ENCODE measurements around the gene DENND10.

DNA sequence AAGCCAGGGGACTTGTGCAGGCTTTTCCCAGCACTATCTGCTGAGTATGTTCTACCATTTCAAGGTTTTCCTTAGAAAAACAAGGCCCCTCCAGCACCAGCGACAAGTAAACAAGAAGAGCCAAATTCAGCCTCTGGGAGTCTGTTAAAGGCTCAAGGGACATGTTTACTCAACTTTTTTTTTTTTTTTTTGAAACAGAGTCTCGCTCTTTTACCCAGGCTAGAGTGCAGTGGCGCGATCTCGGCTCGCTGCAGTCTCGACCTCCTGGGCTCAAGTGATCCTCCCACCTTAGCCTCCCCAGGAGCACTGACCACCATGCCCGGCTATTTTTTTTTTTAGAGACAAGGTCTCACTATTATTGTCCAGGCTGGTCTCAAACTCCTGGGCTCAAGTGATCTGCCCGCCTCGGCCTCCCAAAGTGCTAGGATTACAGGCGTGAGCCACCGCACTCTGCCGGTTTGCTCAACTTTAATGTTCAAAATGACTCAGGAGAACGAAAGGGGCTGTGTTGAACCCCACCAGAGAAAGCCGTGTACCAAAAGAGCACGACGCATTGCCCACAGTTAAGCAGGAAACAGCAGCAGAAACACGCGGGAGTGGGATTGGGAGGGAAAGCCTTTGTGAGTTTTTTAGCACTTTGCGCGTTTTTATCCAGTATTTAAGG is 73.9 kb downstream of the DENND10 start:
- TF ChIP-seq, protein P1, sequence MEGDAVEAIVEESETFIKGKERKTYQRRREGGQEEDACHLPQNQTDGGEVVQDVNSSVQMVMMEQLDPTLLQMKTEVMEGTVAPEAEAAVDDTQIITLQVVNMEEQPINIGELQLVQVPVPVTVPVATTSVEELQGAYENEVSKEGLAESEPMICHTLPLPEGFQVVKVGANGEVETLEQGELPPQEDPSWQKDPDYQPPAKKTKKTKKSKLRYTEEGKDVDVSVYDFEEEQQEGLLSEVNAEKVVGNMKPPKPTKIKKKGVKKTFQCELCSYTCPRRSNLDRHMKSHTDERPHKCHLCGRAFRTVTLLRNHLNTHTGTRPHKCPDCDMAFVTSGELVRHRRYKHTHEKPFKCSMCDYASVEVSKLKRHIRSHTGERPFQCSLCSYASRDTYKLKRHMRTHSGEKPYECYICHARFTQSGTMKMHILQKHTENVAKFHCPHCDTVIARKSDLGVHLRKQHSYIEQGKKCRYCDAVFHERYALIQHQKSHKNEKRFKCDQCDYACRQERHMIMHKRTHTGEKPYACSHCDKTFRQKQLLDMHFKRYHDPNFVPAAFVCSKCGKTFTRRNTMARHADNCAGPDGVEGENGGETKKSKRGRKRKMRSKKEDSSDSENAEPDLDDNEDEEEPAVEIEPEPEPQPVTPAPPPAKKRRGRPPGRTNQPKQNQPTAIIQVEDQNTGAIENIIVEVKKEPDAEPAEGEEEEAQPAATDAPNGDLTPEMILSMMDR (IDR thresholded peaks at IDR 0.05 in 4 of 5, conservative IDR thresholded peaks at IDR 0.05 in 1 of 5): no peak
- TF ChIP-seq POLR2A (IDR thresholded peaks at IDR 0.05): no peak

Data from gastrocnemius medialis (tissue), 4 donors.